ENCODE data around the gene ACE2. TPM values are rescaled to one million over a fixed set of nuclear protein-coding genes. Genes with fewer than 3 reads are reported as not detected.

ACE2 gene
- total and polyA plus RNA-seq, 2 of the 8 experiments (the other 6 are each of a cell fraction or from before 2014, with no cell fraction given) = 0.06 TPM; not detected in 1

DNA sequence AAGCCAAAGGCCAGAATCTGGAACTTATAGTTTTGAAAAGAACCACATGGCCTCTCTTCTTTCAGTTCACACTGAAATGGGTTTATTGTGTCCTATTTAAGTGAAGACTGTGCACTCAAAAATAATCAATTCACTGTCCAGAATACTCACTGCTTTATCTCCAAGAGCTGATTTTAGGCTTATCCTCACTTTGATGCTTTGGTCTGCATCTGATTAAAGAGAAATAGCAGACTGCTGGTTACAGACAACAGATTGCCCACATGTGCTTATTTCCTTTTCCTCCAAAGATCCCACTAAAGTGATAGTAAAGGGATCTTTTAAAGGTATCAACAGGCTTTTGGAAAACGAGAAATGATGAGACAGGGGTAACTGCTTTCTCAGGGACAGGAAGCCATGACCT lies 30.6 kb downstream of the ACE2 start:
- no peak overlapping the region for H3K23ac ChIP-seq (ENCODE audit: insufficient read length)
- no peak overlapping the region for H2BK5ac ChIP-seq (ENCODE audit: low read depth, low read length)
- H3K23me2 ChIP-seq (ENCODE audit: low read depth, low read length) = no peaks in the 10 kb centered on the region
- no peak overlapping the region for H4K91ac ChIP-seq (replicated peaks; ENCODE audit: insufficient read length, low read length)
- H3K4me2 ChIP-seq (ENCODE audit: insufficient read depth in 1 of 2, low read depth in 2 of 2, low read length in 2 of 2) = no peak overlapping the region
- H3K9me3 ChIP-seq (ENCODE audit: insufficient read depth in 2 of 2, low read depth in 1 of 2, low read length in 1 of 2) = no peaks in the 10 kb centered on the region
- H2BK15ac ChIP-seq (ENCODE audit: low read length) = no peak overlapping the region
- H3K79me1 ChIP-seq (ENCODE audit: low read depth, low read length) = no peaks in the 10 kb centered on the region
- H3K14ac ChIP-seq (ENCODE audit: insufficient read length) = no peak overlapping the region
- no peak overlapping the region for H2AK5ac ChIP-seq (ENCODE audit: low read depth, low read length)
- no peak overlapping the region for H2BK20ac ChIP-seq (ENCODE audit: low read length)
- no peak overlapping the region for H3K27ac ChIP-seq (ENCODE audit: low read depth, low read length)
- POLR2A ChIA-PET (ENCODE audit: partially characterized antibody) = no interaction called here
- FAIRE-seq = no peak
- CTCF ChIA-PET (ENCODE audit: partially characterized antibody) = interaction anchor here (1.4 kb wide), 1 partner anchor 10 kb away, joined by 3 read pairs; no protein-coding TSS in a partner anchor
- H2AFZ ChIP-seq (ENCODE audit: low read length) = no peak overlapping the region
- 0 out of 7 replicates have a peak, but pooled peaks cover 0 to 3% (median 0%) of the 10 kb centered on the region in 4 experiments for H3K4me1 ChIP-seq (replicated peaks in 1 of 4; ENCODE audit: control insufficient read depth in 3 of 4, insufficient read depth in 4 of 4, low read length in 3 of 4)
- H3K18ac ChIP-seq (ENCODE audit: extremely low read depth, low read length) = no peak overlapping the region
- H3K4me3 ChIP-seq (ENCODE audit: extremely low read depth in 1 of 4, insufficient read depth in 2 of 4, low read depth in 3 of 4, low read length in 4 of 4) = no peak overlapping the region
- no peak overlapping the region for H3K56ac ChIP-seq (replicated peaks; ENCODE audit: insufficient read length, low read depth, low read length)
- DNase-seq (ENCODE audit: low read depth in 1 of 2, low spot score in 2 of 2) = no peak
- H3K4ac ChIP-seq (replicated peaks; ENCODE audit: insufficient read length, low read depth, low read length) = no peak overlapping the region
- no peak overlapping the region for H3K9ac ChIP-seq (replicated peaks in 1 of 4; ENCODE audit: extremely low read depth in 1 of 4, low read depth in 3 of 4, low read length in 3 of 4)
- 100% methylated on average over 1 of the region's 1 CpG; no CpG with 5 or more reads in 1 of the 2 experiments for WGBS, 2 experiments (ENCODE audit: extremely low coverage in 1 of 2, insufficient coverage in 1 of 2, insufficient read length in 1 of 2, insufficient replicate concordance in 2 of 2, low coverage in 1 of 2, low lambda C conversion rate in 2 of 2, missing lambda C conversion rate in 1 of 2)
- no peak overlapping the region for H4K5ac ChIP-seq (ENCODE audit: insufficient read length, low read depth, low read length)
- H4K20me1 ChIP-seq (replicated peaks in 1 of 2; ENCODE audit: control insufficient read depth in 1 of 2, insufficient read depth in 2 of 2, low read length in 2 of 2) = no peaks in the 10 kb centered on the region
- no peaks in the 10 kb centered on the region for H3K27me3 ChIP-seq (replicated peaks in 1 of 4; ENCODE audit: control insufficient read depth in 3 of 4, extremely low read depth in 1 of 4, insufficient read depth in 3 of 4, low read length in 3 of 4)
- H3K79me2 ChIP-seq (ENCODE audit: control insufficient read depth in 1 of 2, insufficient read depth in 2 of 2, low read length in 2 of 2) = no peaks in the 10 kb centered on the region
- no peak overlapping the region for H2BK120ac ChIP-seq (replicated peaks; ENCODE audit: low read depth, low read length)
- no peak overlapping the region for H4K8ac ChIP-seq (ENCODE audit: extremely low read depth, insufficient read depth, low read length)
- H2BK12ac ChIP-seq (ENCODE audit: low read depth, low read length) = no peak overlapping the region
- H3K36me3 ChIP-seq (ENCODE audit: control insufficient read depth in 2 of 4, insufficient read depth in 4 of 4, low read length in 3 of 4) = no peaks in the 10 kb centered on the region
- no peak for TF ChIP-seq PHF8 (conservative IDR thresholded peaks at IDR 0.05; ENCODE audit: low read depth, low read length)
- no peak for TF ChIP-seq GABPA (IDR thresholded peaks at IDR 0.05; ENCODE audit: borderline replicate concordance, insufficient read depth, low read length)
- TF ChIP-seq, protein P1, sequence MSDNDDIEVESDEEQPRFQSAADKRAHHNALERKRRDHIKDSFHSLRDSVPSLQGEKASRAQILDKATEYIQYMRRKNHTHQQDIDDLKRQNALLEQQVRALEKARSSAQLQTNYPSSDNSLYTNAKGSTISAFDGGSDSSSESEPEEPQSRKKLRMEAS (IDR thresholded peaks at IDR 0.05) = no peak
- TF ChIP-seq SIX5 (IDR thresholded peaks at IDR 0.05; ENCODE audit: low read depth, low read length) = no peak
- no peak for TF ChIP-seq BACH1 (IDR thresholded peaks at IDR 0.05; ENCODE audit: low read length)
- no peak for TF ChIP-seq EGR1 (IDR thresholded peaks at IDR 0.05; ENCODE audit: borderline replicate concordance, low read depth, low read length)
- TF ChIP-seq, protein P2, sequence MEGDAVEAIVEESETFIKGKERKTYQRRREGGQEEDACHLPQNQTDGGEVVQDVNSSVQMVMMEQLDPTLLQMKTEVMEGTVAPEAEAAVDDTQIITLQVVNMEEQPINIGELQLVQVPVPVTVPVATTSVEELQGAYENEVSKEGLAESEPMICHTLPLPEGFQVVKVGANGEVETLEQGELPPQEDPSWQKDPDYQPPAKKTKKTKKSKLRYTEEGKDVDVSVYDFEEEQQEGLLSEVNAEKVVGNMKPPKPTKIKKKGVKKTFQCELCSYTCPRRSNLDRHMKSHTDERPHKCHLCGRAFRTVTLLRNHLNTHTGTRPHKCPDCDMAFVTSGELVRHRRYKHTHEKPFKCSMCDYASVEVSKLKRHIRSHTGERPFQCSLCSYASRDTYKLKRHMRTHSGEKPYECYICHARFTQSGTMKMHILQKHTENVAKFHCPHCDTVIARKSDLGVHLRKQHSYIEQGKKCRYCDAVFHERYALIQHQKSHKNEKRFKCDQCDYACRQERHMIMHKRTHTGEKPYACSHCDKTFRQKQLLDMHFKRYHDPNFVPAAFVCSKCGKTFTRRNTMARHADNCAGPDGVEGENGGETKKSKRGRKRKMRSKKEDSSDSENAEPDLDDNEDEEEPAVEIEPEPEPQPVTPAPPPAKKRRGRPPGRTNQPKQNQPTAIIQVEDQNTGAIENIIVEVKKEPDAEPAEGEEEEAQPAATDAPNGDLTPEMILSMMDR (IDR thresholded peaks at IDR 0.05; ENCODE audit: control extremely low read depth in 1 of 3, insufficient read depth in 1 of 3, low read depth in 1 of 3, low read length in 3 of 3) = no peak
- no peak for TF ChIP-seq POLR2AphosphoS5 (IDR thresholded peaks at IDR 0.05; ENCODE audit: low read depth, low read length)
- no peak for TF ChIP-seq RBBP5 (IDR thresholded peaks at IDR 0.05; ENCODE audit: borderline replicate concordance, low read depth, low read length)
- no peak for TF ChIP-seq SAP30 (IDR thresholded peaks at IDR 0.05; ENCODE audit: insufficient read depth, insufficient replicate concordance, low read length)
- TF ChIP-seq CTBP2 (IDR thresholded peaks at IDR 0.05; ENCODE audit: borderline replicate concordance, insufficient read depth, insufficient read length, low read length) = no peak
- no peak for TF ChIP-seq POLR2A (IDR thresholded peaks at IDR 0.05; ENCODE audit: control extremely low read depth in 1 of 2, low read depth in 2 of 2, low read length in 2 of 2)
